ENCODE results near the gene TBC1D4. TPM values are rescaled to one million over a fixed set of nuclear protein-coding genes. Genes with fewer than 3 reads are reported as not detected.
"Not testable (repeated sequence)": the region's sequence is repeated elsewhere in the genome, so short reads cannot be mapped to it uniquely, and the experiment has no call there.

TBC1D4 gene
- total RNA-seq, 6 experiments from 2014 or later, result 7.7 to 18.6 (median 10.3) TPM

- no peaks in the 10 kb centered on the region for H3K9me3 ChIP-seq
- no peak overlapping the region for H3K4me3 ChIP-seq
- H3K27ac ChIP-seq, result no peak overlapping the region
- intact Hi-C loops (cut with DNase I), result no loop called here
- no peak for TF ChIP-seq POLR2A (IDR thresholded peaks at IDR 0.05)
- no peak for TF ChIP-seq CTCF (IDR thresholded peaks at IDR 0.05)
- ATAC-seq (no peak), DNase-seq (no peak)
- WGBS (ENCODE audit: insufficient coverage, low coverage, low lambda C conversion rate, missing lambda C conversion rate), result 58% methylated on average over 3 of the region's 3 CpGs
- no peaks in the 10 kb centered on the region for H3K4me1 ChIP-seq
- H3K27me3 ChIP-seq, result no peaks in the 10 kb centered on the region
- peaks cover 0 to 6% (median 0%) of the 10 kb centered on the region in 4 donors for H3K36me3 ChIP-seq
These were observed 186.8 kb downstream of the TBC1D4 start for GRCh38 chr13:75295201-75295600.

GRCh38 chr13:75294110-75294509 lies 187.9 kb downstream of the TBC1D4 start:
- ATAC-seq (peak in 3 of 4 donors; percentile 33 to 69 (median 53)), DNase-seq (no peak)
- no peaks in the 10 kb centered on the region for H3K4me1 ChIP-seq
- intact Hi-C loops (cut with DNase I), result no loop called here
- H3K27ac ChIP-seq, result no peak overlapping the region
- H3K27me3 ChIP-seq, result no peaks in the 10 kb centered on the region
- H3K4me3 ChIP-seq, result no peak overlapping the region
- H3K9me3 ChIP-seq, result no peaks in the 10 kb centered on the region
- TF ChIP-seq POLR2A (IDR thresholded peaks at IDR 0.05) (no peak), CTCF (IDR thresholded peaks at IDR 0.05) (no peak)
- peaks cover 0 to 3% (median 0%) of the 10 kb centered on the region in 4 donors for H3K36me3 ChIP-seq

- DNase-seq, result no peak
- H3K27ac ChIP-seq, result no peak overlapping the region
- H3K4me3 ChIP-seq, result no peak overlapping the region
- peak in 1 of 4 donors; percentile 24 for ATAC-seq
- H3K36me3 ChIP-seq, result peaks cover 0 to 2% (median 0%) of the 10 kb centered on the region in 4 donors
- H3K27me3 ChIP-seq, result no peaks in the 10 kb centered on the region
- no peaks in the 10 kb centered on the region for H3K9me3 ChIP-seq
- no peaks in the 10 kb centered on the region for H3K4me1 ChIP-seq
- TF ChIP-seq POLR2A (IDR thresholded peaks at IDR 0.05) (no peak), CTCF (IDR thresholded peaks at IDR 0.05) (no peak)
- WGBS (ENCODE audit: insufficient coverage, low coverage, low lambda C conversion rate, missing lambda C conversion rate), result 88% methylated on average over 1 of the region's 1 CpG
- intact Hi-C loops (cut with DNase I), result no loop called here
These were observed 196.7 kb downstream of the TBC1D4 start for GRCh38 chr13:75285310-75285709.

- no peaks in the 10 kb centered on the region for H3K4me1 ChIP-seq
- no peaks in the 10 kb centered on the region for H3K9me3 ChIP-seq
- no peaks in the 10 kb centered on the region for H3K27me3 ChIP-seq
- H3K4me3 ChIP-seq, result no peak overlapping the region
- DNase-seq, result no peak
- H3K27ac ChIP-seq, result no peak overlapping the region
- intact Hi-C loops (cut with DNase I), result no loop called here
- H3K36me3 ChIP-seq, result peaks cover 0 to 2% (median 0%) of the 10 kb centered on the region in 4 donors
- TF ChIP-seq CTCF (IDR thresholded peaks at IDR 0.05) (no peak), POLR2A (IDR thresholded peaks at IDR 0.05) (no peak)
- WGBS (ENCODE audit: insufficient coverage, low coverage, low lambda C conversion rate, missing lambda C conversion rate), result 85% methylated on average over 8 of the region's 8 CpGs
- no peak for ATAC-seq
These were observed 202.1 kb downstream of the TBC1D4 start for GRCh38 chr13:75279834-75280369.

GRCh38 chr13:75273695-75274094 lies 208.3 kb downstream of the TBC1D4 start:
- H3K4me1 ChIP-seq; ATAC-seq; H3K4me3 ChIP-seq; DNase-seq; H3K9me3 ChIP-seq; H3K27me3 ChIP-seq; H3K27ac ChIP-seq; intact Hi-C loops (cut with DNase I); H3K36me3 ChIP-seq: not testable (repeated sequence)
- WGBS (ENCODE audit: insufficient coverage, low coverage, low lambda C conversion rate, missing lambda C conversion rate), result 64% methylated on average over 4 of the region's 4 CpGs

Measured in right lobe of liver (tissue), 6 donors.